ENCODE data around the gene TMEM233.
A peak's percentile ranks its signal among the peaks of the same experiment; 100 is the strongest.

TMEM233 gene

DNA sequence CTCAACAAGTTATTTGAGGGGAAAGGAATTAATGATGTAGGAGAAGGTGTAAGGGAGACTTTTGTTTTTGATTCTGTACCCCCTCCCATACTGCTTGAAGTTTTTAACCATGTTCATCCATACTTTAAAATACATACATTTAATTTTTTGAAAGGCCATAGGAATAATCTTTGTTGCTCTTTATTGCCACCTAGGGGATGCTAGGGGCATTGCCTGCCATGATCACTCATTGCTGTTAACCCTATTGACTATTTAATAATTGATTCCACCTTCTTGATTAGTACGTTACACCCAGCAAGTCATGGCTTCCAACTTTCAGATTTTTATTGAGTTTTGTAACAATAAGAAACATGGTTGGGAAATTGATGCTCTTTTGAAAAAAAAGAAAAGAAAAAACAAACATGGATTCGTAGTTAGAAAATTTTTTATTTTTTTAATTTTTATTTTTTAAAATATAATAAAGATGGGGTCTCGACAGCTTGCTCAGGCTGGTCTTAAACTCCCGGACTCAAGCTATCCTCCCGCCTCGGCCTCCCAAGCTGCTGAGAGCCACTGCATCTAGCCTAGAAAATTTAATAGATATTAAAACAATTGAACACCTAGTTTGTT is 65.8 kb downstream of the TMEM233 start:
- peak; percentile 24 for DNase-seq (ENCODE audit: low read depth)

DNA sequence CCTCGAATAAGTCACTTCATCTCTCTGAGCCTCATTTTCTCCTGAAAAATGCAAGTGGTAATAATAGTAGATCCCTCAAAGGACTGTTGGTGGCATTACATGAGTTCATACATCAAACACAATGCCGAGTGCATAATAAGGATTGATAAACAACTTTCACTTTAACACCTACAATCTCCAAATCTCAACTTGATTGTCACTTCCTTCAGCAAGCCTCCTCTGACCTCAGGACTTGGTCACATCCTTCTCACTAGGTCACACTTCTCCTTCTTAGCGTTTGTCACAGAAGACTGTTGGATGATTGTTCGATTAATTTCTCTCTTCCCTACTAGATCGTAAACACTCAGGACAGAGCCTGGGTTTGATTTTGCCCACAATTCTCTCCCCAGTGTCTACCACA is 66.5 kb downstream of the TMEM233 start:
- DNase-seq (ENCODE audit: low read depth), result no peak

DNA sequence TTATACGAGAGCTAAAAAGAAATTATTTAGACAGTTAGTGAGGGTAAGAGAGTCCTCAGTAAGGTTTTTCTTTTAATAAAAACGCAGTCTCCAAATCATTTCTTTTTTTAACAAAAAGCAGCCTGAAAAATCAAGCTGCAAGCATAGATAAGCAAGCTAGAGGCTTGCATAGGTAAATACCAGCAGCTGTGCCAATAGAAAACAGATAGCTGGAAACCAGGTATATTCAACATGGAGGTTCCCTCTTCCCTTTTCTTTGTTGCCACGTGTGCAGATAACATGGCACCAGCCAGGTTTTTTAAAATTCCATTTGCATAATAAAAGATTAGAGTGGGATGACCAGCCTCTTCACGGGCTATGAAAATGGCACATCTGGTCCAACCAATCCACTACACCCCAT is 68.3 kb downstream of the TMEM233 start:
- DNase-seq (ENCODE audit: low read depth), result no peak

DNA sequence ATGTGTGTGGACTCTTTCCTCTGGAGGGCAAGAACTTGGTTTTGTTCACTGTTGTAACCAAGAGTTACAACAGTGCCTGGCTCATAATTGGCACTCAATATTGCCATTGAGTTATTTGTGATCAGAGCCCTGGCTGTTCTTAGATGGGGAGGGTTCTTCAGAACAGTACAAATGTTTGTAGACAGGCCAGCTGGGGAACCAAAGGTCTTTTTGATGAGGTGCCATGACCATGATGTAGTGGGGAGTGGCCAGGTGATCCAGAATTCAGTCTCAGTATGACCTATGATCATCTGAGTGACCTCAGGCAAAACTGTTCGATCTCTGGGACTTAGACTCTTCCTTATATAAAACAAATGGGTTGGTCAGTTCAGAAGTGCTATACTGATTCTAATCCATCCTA is 71.1 kb downstream of the TMEM233 start:
- no peak for DNase-seq (ENCODE audit: low read depth)

DNA sequence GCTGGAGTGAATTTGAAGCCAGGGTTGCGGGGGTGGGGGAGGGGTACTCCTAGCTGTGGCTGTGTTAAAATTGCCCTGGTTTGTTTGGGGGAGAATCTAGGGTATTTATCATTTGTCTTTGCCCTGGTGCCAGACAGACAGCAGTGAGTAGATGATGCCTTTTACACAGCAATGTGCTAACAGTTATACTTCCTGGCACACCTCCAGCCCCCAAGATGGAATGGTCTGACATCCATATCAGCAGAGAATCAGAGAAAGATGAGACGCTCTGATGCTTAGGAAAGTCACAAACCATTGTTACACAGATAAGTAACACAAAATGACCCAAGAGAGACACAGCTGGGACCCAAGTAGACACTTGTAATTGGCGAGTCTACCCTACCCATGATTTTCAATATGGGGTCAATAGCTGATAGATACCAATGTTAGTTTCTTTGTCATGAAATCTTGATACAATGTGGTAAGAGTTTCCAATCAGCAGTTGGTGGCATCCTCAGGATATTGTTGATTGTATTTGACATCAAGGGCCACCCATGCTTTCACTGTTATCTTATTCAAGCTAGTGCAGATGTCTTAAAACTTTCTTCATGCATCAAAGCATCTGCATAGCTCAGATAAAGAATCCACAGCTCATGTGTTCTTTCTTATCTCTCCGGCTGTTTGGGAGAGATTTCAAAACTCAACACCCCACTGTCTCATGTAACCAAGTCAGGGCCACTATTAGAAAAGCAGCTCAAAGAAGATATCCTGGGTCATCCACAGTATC is 71.8 kb downstream of the TMEM233 start:
- no peak for DNase-seq (ENCODE audit: low read depth)

DNA sequence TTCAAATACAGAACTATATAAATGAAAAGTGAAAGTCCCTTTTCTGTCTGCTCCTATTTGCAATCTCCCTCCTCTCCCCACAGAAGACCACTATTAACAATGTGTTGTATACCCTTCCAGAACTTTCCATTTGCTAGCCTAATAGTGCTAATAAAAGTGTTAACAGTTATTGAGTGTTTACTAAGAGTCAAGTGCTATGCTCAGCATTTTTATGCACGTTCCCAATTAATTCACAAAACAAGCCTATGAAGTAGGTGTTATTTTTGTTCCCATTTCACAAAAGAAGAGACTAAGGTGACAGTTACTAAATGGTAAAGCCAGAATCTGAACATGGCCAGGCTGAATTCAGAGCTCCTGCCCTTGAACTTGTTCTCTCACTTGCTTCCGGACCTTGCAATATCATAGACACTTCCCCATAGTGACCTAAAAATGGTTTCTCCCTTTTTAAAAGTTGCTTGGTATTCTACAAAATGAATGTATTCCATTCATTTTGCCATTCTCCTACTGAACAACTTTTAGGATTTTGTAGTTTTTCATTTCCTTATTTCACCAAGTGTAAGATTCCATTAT is 72.7 kb downstream of the TMEM233 start:
- DNase-seq (ENCODE audit: low read depth), result no peak

DNA sequence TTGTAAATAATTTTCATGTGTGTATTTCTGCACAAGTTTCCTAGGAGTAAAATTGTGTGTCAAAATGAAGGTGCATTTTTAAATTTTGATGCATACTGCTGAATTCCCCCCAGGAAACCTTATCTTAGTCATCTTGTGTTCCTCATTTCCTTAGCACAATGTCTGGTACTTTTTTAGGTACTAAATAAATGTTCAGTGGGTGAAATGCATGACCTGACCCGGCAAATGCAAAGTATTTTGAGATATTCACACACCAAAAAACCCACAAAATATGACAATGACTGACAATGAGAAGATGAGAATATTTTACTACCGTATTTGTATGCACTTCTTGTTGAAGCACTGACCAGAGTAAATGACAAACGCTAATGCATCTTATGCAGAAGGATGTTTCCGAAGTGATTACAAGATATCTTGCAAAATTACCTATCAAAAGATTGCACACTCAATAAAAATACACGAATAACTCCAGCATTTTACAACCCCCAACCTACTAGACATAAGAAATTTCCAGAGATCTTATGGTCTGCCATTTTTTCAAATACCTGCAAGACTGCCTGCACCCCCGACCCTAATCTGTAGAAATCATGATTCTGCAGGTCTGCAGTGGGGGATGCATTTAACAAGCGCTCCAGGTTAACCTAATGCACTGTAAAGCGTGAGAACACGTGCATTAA is 73.5 kb downstream of the TMEM233 start:
- DNase-seq (ENCODE audit: low read depth), result no peak

DNA sequence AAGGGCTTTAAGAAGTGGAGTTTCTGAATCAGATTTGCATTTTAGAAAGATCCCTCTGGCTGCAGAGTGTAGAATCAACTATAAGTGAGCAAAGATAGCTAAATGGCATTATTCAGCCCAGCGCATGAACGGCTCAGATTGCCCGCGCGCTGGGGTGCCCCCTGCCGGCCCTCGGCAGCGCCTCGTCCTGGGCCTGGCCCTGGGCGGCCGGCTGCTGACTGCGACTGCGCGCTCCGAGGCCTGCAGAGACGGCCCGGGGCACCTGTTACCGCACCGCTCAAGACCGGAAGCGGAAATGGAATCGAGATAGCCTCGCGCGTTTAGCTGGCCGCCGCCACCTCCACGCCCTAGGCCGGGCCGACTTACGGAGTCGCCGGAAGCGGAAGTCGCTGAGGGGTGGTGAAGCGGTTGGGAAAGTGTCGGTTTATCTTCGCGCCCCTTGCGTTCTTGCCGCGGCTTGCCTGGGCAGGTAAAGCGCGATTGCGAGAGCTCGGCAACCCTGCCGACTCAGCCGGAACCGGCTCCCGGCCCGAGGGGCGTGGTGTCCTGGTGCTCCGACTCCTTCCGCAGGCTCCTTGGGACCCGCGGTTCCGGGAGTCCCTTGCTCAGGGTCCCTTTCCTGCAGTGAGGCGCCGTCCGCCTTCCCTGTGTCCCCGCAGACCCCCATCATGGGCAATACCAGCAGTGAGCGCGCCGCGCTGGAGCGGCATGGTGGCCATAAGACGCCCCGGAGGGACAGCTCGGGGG is 74.2 kb downstream of the TMEM233 start, which contains the start of gene PRKAB1:
Gene PRKAB1 (plus strand): TSS at position 557 of the 747 bp plus-strand sequence. CDS start 112 bp downstream, at position 669.
- peak; percentile 86 for DNase-seq (ENCODE audit: low read depth)

DNA sequence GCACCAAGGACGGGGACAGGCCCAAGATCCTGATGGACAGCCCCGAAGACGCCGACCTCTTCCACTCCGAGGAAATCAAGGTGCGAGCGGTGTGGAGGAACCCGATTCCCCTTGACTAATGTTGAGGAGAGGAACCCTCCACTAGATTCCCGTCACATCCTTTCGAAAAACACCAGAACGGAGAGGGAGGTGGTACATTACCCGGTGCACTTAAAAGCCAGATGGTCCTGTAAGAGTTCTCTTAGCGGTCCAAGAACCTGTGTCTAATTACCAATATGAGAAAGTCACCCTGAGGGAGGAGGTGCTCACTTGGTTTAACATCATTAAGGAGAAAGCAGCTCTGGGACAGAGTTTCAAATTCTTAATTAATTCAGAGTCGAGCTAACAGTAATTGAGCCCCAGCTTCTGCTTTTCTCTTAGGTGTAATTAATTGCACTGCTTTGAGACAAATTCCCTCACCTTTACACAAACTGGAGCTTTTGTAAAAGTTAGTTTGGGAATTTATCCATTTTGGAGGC is 74.8 kb downstream of the TMEM233 start:
- no peak for DNase-seq (ENCODE audit: low read depth)

DNA sequence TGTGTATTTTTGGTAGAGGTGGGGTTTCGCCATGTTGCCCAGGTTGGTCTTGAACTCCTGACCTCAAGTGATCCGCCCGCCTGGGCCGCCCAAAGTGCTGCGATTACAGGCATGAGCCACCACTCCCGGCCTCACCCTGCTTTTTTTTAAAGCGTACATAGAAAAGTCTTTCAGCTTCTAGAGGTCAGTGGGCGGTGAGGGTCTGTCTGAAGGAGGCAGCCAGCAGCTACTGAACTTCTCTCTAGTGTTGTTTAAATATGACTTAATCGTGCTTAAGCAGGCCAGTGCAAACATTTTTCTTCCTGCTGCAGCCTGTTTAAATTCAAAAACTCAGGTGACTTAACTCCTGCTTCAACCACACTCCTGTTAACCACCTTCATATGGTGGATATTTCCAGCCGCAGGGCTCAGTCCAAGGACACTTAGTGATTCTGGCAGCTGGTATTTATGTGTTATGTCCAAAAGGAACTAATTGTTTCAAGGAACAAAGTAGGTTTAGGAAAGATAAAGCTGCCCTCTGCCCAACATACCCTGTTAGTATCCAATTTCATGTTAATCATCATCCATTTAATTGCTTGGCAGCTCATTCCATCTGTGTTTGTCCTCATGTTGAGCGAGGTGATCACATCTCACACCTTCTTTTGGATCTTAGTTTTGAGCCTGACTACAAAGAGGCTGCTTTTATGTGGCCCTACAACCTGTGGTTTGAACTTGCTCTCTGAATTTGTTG is 76.3 kb downstream of the TMEM233 start:
- DNase-seq (ENCODE audit: low read depth), result no peak

DNA sequence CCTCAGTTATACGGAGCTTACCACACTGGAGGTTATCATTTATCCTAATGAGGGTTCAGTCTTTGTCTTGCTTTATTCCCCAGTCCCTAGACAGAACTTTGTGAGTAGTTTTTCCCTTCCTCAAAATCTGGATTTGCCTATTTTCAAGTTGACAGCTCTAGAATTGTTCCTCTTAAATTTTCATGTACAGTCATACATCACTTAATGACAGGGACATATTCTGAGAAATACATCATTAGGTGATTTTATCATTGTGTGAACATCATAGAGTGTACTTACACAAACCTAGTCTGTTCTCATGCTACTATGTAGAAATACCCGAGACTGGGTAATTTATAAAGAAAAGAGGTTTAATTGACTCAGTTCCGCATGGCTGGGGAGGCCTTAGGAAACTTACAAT is 77.5 kb downstream of the TMEM233 start:
- DNase-seq (ENCODE audit: low read depth), result no peak

DNA sequence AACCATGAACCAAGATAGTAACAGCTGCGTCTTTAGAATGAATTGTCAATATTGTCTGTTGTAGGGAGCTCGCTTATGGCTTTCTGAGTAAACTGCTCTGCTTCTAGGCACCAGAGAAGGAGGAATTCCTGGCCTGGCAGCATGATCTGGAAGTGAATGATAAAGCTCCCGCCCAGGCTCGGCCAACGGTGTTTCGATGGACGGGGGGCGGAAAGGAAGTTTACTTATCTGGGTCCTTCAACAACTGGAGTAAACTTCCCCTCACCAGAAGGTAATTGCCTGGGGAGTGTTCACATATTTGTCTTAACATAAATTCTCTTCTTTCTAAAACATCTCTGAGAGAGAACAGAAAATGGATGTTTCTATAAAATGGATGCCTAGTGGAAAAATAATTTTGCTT is 78.6 kb downstream of the TMEM233 start:
- DNase-seq (ENCODE audit: low read depth), result no peak

DNA sequence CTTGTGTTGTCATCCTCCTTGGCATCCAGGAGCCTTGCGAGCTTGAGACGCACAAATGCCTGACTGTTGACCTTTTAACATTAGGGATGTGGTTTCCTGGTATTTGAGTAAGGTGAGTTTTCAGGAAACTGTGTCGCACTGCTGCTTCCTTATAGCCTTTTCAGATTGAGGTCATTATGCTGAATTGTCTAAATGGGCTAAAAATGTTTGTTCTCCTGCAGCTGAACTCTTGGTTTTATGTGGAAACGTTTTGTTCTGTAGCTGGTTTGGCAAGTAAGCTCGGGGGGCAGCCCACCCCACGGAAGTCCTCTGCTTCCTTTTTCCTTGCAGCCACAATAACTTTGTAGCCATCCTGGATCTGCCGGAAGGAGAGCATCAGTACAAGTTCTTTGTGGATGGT is 80.1 kb downstream of the TMEM233 start:
- DNase-seq (ENCODE audit: low read depth), result no peak

DNA sequence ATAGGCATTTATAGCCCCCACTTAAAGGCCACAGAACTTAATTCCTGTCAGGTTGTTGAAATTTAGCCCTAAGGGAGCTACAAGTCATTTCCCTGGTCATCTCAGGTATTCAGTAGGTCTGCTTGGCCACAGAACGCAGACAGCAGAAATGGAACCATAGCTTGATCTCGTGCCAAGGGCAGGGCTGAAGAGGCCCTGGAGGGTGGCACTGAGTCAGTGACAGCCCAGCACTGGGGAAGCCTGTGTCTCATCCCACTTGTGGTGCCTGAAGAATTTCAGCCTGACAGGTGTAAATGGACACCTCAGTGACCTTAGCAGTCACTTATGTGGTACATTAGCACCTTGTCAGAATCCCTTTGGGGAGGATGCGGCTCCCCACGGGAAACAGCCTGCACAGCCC is 81.0 kb downstream of the TMEM233 start:
- DNase-seq (ENCODE audit: low read depth), result no peak

DNA sequence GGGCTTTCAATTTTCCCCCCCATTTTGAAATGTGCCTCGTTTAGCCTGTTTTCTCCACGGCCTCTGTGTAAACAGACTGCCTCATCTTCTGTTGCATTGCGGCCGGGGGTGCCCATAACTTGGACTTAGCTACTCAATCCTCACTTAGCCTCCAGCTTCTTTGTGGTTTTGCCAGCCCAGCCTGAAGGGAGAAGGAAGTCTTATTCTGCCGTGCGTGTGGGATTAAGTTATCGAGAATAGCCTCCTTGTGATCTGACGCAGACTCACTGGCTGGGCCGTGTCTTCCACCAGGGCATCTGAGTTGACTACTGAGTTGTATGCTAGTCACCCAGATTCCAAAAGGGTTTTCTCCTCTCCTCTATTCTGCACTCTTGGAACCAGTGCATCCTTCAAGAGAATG is 82.4 kb downstream of the TMEM233 start:
- no peak for DNase-seq (ENCODE audit: low read depth)

DNA sequence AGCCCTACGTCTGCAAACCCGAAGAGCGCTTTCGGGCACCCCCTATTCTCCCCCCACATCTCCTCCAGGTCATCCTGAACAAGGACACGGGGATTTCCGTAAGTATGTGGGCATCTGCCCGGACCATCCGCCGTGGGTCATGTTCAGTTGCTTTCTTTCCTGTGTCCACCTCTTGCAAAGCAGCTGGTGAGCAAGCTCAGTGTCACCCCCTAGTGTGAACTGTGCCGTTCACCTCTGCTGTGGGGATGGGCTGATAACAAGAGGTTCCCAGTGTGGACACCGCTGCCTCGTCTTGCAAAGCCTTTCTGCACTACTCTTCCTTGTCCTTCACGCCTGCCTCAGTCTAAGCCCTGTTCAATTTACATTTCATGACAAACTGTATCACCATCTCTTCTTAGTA is 83.0 kb downstream of the TMEM233 start:
- DNase-seq (ENCODE audit: low read depth), result no peak

DNA sequence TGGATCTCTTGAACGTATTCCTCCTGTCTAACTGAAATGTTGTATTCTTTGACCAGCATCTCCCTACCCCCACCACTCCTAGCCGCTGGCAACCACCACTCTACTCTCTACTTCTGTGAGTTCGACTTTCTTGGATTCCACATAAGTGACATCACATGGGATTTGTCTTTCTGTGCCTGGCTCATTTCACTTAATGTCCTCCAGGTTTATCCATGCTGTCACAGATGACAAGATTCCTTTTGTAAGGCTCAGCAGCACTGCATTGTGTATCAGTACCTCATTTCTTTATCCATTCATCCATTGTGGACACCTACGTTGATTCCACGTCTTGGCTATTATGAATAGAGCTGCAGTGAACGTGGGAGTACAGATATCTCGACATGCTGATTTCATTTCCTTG is 84.9 kb downstream of the TMEM233 start:
- no peak for DNase-seq (ENCODE audit: low read depth)

DNA sequence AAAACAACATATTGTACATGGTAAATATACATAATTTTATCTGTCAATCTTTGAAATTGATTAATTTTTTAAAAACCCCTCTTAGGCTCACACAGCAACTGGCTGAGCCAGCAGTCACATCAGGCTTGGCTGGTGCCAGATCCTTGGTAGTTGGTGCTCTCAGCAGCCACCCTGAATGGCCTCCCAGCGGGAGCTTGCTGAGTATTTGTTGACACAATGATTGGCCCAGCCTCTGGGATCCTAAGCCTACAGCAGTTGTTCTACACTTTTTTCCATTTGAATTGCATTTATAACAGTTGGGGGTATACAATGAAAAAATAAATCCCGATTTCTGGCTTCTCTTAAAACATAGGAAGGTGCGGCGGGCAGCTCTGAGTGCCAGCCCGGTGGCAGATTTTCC is 85.5 kb downstream of the TMEM233 start:
- no peak for DNase-seq (ENCODE audit: low read depth)

DNA sequence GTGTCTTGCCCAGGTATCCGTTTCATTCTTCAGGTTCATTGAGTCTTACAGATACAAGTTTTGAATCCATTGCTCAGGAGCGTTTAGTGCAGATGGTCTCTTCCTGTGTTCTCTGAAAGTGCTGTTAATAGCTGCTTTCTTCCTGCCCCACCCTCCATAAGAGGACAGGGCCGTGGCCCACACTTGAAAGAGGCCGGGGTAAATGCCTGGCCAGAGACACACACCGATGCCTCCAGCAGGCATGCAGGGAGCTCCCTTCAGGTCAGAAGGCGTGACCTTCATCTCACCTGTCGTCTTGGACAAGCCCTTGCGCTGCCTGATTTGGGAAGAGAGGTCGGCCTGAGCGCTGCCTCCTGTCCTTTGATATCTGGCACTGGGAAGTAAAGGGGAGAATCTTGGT is 85.9 kb downstream of the TMEM233 start:
- no peak for DNase-seq (ENCODE audit: low read depth)

DNA sequence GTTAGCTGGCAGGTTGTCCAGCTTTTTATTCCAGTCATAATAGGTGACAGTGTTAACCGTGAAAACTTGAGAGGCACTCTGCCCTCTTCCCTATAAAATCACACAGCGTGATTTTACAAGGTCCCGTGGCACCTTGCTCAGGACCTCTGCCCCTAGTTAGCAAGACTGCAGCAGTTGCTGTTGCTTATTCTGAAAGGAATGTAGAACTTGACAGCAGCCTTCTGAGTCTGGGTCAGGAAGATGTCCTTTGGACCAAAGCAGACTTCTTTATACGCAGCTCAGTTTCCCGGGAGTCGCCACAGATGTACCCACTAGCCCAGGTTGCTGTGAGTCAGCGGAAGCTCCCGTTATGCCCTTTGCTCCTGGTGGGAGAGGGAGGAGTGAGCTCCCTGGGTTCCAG is 87.5 kb downstream of the TMEM233 start:
- DNase-seq (ENCODE audit: low read depth), result no peak

Measured in activated T-cell treated with anti-CD3 and anti-CD28 coated beads for 1 hour (primary cell).